Hepatocyte (in vitro differentiated cells): ENCODE data around the gene SCGN. TPM values are rescaled to one million over a fixed set of nuclear protein-coding genes. Genes with fewer than 3 reads are reported as not detected.

Experiments used
- DNase-seq: peaks from one replicate; pipeline ENCODE4 v3.0.0-alpha.2; 2016; ENCODE audit warnings: low spot score
- H2AFZ ChIP-seq: fragments of 200-600 bp; sonication (generic); 2 replicates; pipeline ENCODE4 v1.6.0; 2016; ENCODE audit warnings: antibody characterized with exemption, mild to moderate bottlenecking
- H3K27ac ChIP-seq: fragments of 200-600 bp; sonication (generic); 2 replicates; pipeline ENCODE4 v1.5.1; 2016; ENCODE audit warnings: mild to moderate bottlenecking
- H3K27me3 ChIP-seq: fragments of 200-600 bp; sonication (generic); 2 replicates; pipeline ENCODE4 v1.6.1; 2016
- H3K36me3 ChIP-seq: fragments of 200-600 bp; sonication (generic); replicated peaks from 2 replicates; pipeline ENCODE4 v1.5.1; 2016; ENCODE audit warnings: low read depth; ENCODE audit not compliant: insufficient read depth
- H3K4me1 ChIP-seq: fragments of 200-600 bp; sonication (generic); 2 replicates; pipeline ENCODE4 v1.5.1; 2016; ENCODE audit warnings: mild to moderate bottlenecking, moderate library complexity; ENCODE audit not compliant: insufficient read depth
- H3K4me2 ChIP-seq: fragments of 200-600 bp; sonication (generic); 2 replicates; pipeline ENCODE4 v1.6.0; 2016
- H3K4me3 ChIP-seq: fragments of 200-600 bp; sonication (generic); 2 replicates; pipeline ENCODE4 v1.5.1; 2016; ENCODE audit warnings: mild to moderate bottlenecking
- H3K79me2 ChIP-seq: fragments of 200-600 bp; sonication (generic); 2 replicates; pipeline ENCODE4 v1.6.0; 2017; ENCODE audit warnings: mild to moderate bottlenecking
- H3K9me2 ChIP-seq: fragments of 200-600 bp; sonication (generic); replicated peaks from 2 replicates; pipeline ENCODE4 v1.6.0; 2017; ENCODE audit warnings: mild to moderate bottlenecking; ENCODE audit not compliant: insufficient read depth
- H3K9me3 ChIP-seq: fragments of 200-600 bp; sonication (generic); 2 replicates; pipeline ENCODE4 v1.5.1; 2016; ENCODE audit warnings: low read depth, mild to moderate bottlenecking
- H4K20me1 ChIP-seq: fragments of 200-600 bp; sonication (generic); 2 replicates; pipeline ENCODE4 v1.6.0; 2016; ENCODE audit warnings: mild to moderate bottlenecking; ENCODE audit not compliant: insufficient read depth, poor library complexity, severe bottlenecking
- EZH2 ChIP-seq: fragments of 200-600 bp; sonication (generic); IDR thresholded peaks from 2 replicates; pipeline ENCODE4 v1.6.1; 2016; ENCODE audit warnings: antibody characterized with exemption, mild to moderate bottlenecking, borderline replicate concordance
- EZH2phosphoT487 ChIP-seq: fragments of 200-600 bp; sonication (generic); IDR thresholded peaks from one replicate; pipeline ENCODE4 v1.6.1; 2018; ENCODE audit warnings: antibody characterized with exemption, mild to moderate bottlenecking, low read depth, moderate library complexity; ENCODE audit not compliant: unreplicated experiment, severe bottlenecking
- WGBS: methylation state at CpG from one replicate; pipeline ENCODE4 v1.1.6; 2016; ENCODE audit warnings: low lambda C conversion rate; ENCODE audit errors: missing lambda C conversion rate; 5-methylcytosine and 5-hydroxymethylcytosine counted together
- polyA plus RNA-seq: library from polyadenylated mRNA; unstranded; fragments of >200 nt; fragmentation: Nextera tagmentation; extraction: Ambion mirVana; gene quantifications from 2 replicates; pipeline ENCODE4 v1.2.1, GENCODE V29; 2016
- total RNA-seq: library from RNA; depleted of rRNA; stranded (reverse); fragments of >200 nt; gene quantifications from 2 replicates; pipeline ENCODE4 v1.2.3, GENCODE V29; 2014
- TF ChIP-seq, protein P1 (sequence below): fragments of 200-600 bp; sonication (generic); IDR thresholded peaks from 2 replicates; pipeline ENCODE4 v1.5.1; 2016; ENCODE audit warnings: antibody characterized with exemption, mild to moderate bottlenecking; ENCODE audit not compliant: poor library complexity

The SCGN gene
- total and polyA plus RNA-seq, 2 experiments from 2014 or later, result 14.2 to 25.9 TPM

DNA sequence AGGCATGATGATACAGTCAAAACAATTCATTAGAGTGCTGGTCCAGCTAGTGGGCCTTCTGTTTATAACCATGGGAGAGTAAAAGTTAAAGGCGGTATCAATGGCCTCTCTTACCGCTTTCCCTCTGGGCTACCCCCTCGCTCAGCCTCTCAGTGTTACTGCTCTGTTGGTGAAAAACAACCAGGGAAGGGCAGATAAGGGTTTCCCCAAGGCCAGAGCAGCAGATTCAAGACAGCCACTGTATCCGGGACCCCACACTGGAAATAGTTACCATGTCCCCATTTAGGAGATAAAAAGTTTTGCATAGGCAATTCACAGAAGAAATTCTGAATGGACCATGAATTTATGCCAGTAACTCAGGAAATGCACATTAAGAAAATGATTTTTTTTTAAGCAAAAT lies 13.4 kb downstream of the SCGN start:
- no peaks in the 10 kb centered on the region for H4K20me1 ChIP-seq
- TF ChIP-seq EZH2phosphoT487, result no peak
- TF ChIP-seq, protein P1, sequence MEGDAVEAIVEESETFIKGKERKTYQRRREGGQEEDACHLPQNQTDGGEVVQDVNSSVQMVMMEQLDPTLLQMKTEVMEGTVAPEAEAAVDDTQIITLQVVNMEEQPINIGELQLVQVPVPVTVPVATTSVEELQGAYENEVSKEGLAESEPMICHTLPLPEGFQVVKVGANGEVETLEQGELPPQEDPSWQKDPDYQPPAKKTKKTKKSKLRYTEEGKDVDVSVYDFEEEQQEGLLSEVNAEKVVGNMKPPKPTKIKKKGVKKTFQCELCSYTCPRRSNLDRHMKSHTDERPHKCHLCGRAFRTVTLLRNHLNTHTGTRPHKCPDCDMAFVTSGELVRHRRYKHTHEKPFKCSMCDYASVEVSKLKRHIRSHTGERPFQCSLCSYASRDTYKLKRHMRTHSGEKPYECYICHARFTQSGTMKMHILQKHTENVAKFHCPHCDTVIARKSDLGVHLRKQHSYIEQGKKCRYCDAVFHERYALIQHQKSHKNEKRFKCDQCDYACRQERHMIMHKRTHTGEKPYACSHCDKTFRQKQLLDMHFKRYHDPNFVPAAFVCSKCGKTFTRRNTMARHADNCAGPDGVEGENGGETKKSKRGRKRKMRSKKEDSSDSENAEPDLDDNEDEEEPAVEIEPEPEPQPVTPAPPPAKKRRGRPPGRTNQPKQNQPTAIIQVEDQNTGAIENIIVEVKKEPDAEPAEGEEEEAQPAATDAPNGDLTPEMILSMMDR, result no peak
- TF ChIP-seq EZH2, result no peak
- H3K36me3 ChIP-seq, result no peaks in the 10 kb centered on the region
- no peak overlapping the region for H3K4me2 ChIP-seq
- peaks cover 5% of the 10 kb centered on the region for H3K4me1 ChIP-seq
- no peaks in the 10 kb centered on the region for H3K9me2 ChIP-seq
- no peak for DNase-seq
- 93% methylated on average over 4 of the region's 4 CpGs for WGBS
- H3K79me2 ChIP-seq, result no peaks in the 10 kb centered on the region
- H3K4me3 ChIP-seq, result no peak overlapping the region
- H3K27me3 ChIP-seq, result no peaks in the 10 kb centered on the region
- no peak overlapping the region for H2AFZ ChIP-seq
- no peak overlapping the region for H3K27ac ChIP-seq
- H3K9me3 ChIP-seq, result no peaks in the 10 kb centered on the region

DNA sequence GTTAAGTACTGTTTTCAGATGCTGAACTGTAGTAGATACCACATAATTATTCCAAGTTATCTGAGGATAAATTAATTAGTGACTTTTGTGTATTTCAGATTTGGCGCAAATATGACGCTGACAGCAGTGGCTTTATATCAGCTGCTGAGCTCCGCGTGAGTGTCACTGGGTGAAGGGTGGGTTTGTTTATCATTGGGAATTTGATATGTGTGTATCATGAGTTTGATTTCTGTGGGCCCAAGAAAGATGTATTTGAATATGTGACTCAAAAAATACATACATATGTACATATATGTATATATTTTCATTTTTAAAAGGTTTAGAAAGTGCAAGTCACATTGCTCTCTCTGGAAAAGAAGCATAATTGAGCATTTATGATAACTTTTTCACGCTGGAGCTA lies 17.4 kb downstream of the SCGN start:
- H3K4me1 ChIP-seq, result peaks cover 12% of the 10 kb centered on the region
- WGBS, result 75% methylated on average over 5 of the region's 5 CpGs
- H3K27ac ChIP-seq, result peak overlapping the region; percentile 41

DNA sequence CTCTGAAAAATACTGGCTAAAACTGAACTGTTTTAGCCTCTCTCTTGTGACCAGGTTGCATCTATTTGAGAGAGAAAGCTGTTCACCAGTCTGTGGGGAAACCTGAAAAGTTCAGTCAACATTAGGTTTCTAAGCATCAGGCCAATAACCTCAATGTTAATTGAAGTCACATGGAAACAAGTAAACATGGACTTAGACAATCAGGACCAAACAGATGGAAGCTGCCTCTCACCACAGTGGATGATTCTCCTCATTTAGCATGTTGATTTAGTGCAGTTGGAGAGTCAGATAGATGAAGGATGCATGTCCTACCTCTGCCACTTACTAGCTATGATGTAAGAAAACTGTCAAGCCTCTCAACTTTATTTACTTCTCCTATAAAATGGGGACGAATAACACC lies 18.2 kb downstream of the SCGN start:
- no peak overlapping the region for H3K4me2 ChIP-seq
- DNase-seq, result peak; percentile 25
- peaks cover 12% of the 10 kb centered on the region for H3K4me1 ChIP-seq
- H3K9me2 ChIP-seq, result no peaks in the 10 kb centered on the region
- TF ChIP-seq EZH2phosphoT487, result no peak
- TF ChIP-seq, protein P1, result no peak
- TF ChIP-seq EZH2, result no peak
- no peaks in the 10 kb centered on the region for H4K20me1 ChIP-seq
- H3K27me3 ChIP-seq, result no peaks in the 10 kb centered on the region
- H3K4me3 ChIP-seq, result no peak overlapping the region
- H3K79me2 ChIP-seq, result no peaks in the 10 kb centered on the region
- H3K36me3 ChIP-seq, result no peaks in the 10 kb centered on the region
- H3K27ac ChIP-seq, result peak overlapping the region; percentile 41
- WGBS, result 67% methylated on average over 1 of the region's 1 CpG
- no peaks in the 10 kb centered on the region for H3K9me3 ChIP-seq
- no peak overlapping the region for H2AFZ ChIP-seq

More for the DNA sequence above, 17.4 kb downstream of the SCGN start:
- Histone ChIP-seq H2AFZ (no peak overlapping the region), H3K9me2 (no peaks in the 10 kb centered on the region), H3K4me3 (no peak overlapping the region), H4K20me1 (no peaks in the 10 kb centered on the region), H3K4me2 (no peak overlapping the region), H3K9me3 (no peaks in the 10 kb centered on the region), H3K79me2 (no peaks in the 10 kb centered on the region), H3K36me3 (no peaks in the 10 kb centered on the region), H3K27me3 (no peaks in the 10 kb centered on the region)
- TF ChIP-seq, protein P1, result no peak
- no peak for DNase-seq
